HCT116 (cell line): ENCODE results near the gene ALPL. TPM values are rescaled to one million over a fixed set of nuclear protein-coding genes. Genes with fewer than 3 reads are reported as not detected.

Experiments used
- ATAC-seq: fragments of 200-7000 bp; cut with Tn5 transposase; 2 replicates; pipeline ENCODE4 v1.9.1; 2020; ENCODE audit warnings: mild to moderate bottlenecking, moderate library complexity
- BruUV-seq: library from RNA; stranded (reverse); fragments of 400-500 nt; replicated peaks from 2 replicates; lab custom pipeline; 2021; lab: Mats Ljungman, UMichigan
- CTCF ChIA-PET: fragments of 300-600 bp; sonication (Branson Sonifier 250); formaldehyde crosslinking; loops from one replicate; lab custom pipeline; 2021; ENCODE audit warnings: antibody characterized with exemption; lab: Charles Lee
- POLR2A ChIA-PET: fragments of 300-600, 350-600 bp; sonication (Branson Sonifier 250); formaldehyde crosslinking; loops from one replicate; lab custom pipeline; 2021; ENCODE audit warnings: antibody characterized with exemption; lab: Charles Lee
- RAD21 ChIA-PET, 2 experiments: fragments of 300-600 bp; sonication (Branson Sonifier 250); formaldehyde crosslinking; loops; one replicate each; lab custom pipeline; 2023; ENCODE audit warnings: low total read pairs in 2 of 2; ENCODE audit not compliant: uncharacterized antibody in 2 of 2, unreplicated experiment in 2 of 2, low non-redundant PET in 1 of 2; lab: Charles Lee
- DNase-seq: peaks from one replicate; pipeline ENCODE4 v3.0.0-alpha.2; 2010; ENCODE audit warnings: low read depth, low spot score
- H2AFZ ChIP-seq: fragments of 200-600 bp; shearing (Covaris generic), sonication (generic); 2 replicates; pipeline ENCODE4 v1.6.1; 2017; ENCODE audit warnings: low read depth, mixed run types, mixed read lengths, antibody characterized with exemption, low read length; ENCODE audit not compliant: poor library complexity, severe bottlenecking
- H3K27ac ChIP-seq: 2 replicates; pipeline ENCODE4 v1.5.1; 2012; ENCODE audit warnings: low read depth, low read length
- H3K27me3 ChIP-seq: fragments of 200-600 bp; sonication (generic); 2 replicates; pipeline ENCODE4 v1.6.1; 2016; ENCODE audit warnings: mixed run types, low read length, mixed read lengths; ENCODE audit not compliant: insufficient read depth
- H3K36me3 ChIP-seq, 2 experiments: fragments of 200-500 bp in 1 of 2; fragments of 200-600 bp in 1 of 2; sonication (Bioruptor generic) in 1 of 2; sonication (generic) in 1 of 2; 2 replicates each; pipeline versions ENCODE4 v1.5.1 to v1.6.1; 2014 to 2016; ENCODE audit warnings: low read length in 2 of 2, inconsistent platforms in 1 of 2, mixed read lengths in 1 of 2, mixed run types in 1 of 2; ENCODE audit not compliant: insufficient read depth in 2 of 2, control insufficient read depth in 1 of 2
- H3K4me1 ChIP-seq, 2 experiments: fragments of 200-600 bp in 1 of 2; sonication (generic) in 1 of 2; 2 replicates each; pipeline versions ENCODE4 v1.5.1 to v1.6.1; 2012 to 2017; ENCODE audit warnings: low read length in 2 of 2, inconsistent platforms in 1 of 2, mild to moderate bottlenecking in 1 of 2, mixed read lengths in 1 of 2, mixed run types in 1 of 2, moderate library complexity in 1 of 2; ENCODE audit not compliant: insufficient read depth in 2 of 2, control insufficient read depth in 1 of 2
- H3K4me2 ChIP-seq: fragments of 200-600 bp; sonication (generic); 2 replicates; pipeline ENCODE4 v1.6.1; 2017; ENCODE audit warnings: mixed run types, low read length, mixed read lengths
- H3K4me3 ChIP-seq, 2 experiments: fragments of 200-600 bp in 1 of 2; sonication (generic) in 1 of 2; replicated peaks in 1 of 2; 2 replicates each; pipeline ENCODE4 v1.5.1; 2011 to 2016; ENCODE audit warnings: low read length in 2 of 2, control low read depth in 1 of 2, low read depth in 1 of 2, mild to moderate bottlenecking in 1 of 2, mixed read lengths in 1 of 2, mixed run types in 1 of 2
- H3K79me2 ChIP-seq: fragments of 200-600 bp; sonication (generic); 2 replicates; pipeline ENCODE4 v1.6.1; 2017; ENCODE audit warnings: mild to moderate bottlenecking, mixed run types, low read length, moderate library complexity, mixed read lengths; ENCODE audit not compliant: insufficient read depth
- H3K9ac ChIP-seq: fragments of 200-600 bp; sonication (generic); 2 replicates; pipeline ENCODE4 v1.6.1; 2016; ENCODE audit warnings: low read length, mixed read lengths
- H3K9me2 ChIP-seq: fragments of 200-600 bp; sonication (generic), shearing (Covaris generic); 2 replicates; pipeline ENCODE4 v1.6.1; 2017; ENCODE audit warnings: mixed run types, mild to moderate bottlenecking, moderate library complexity; ENCODE audit not compliant: insufficient read depth
- H3K9me3 ChIP-seq, 2 experiments: fragments of 200-500 bp in 1 of 2; fragments of 200-600 bp in 1 of 2; sonication (Bioruptor generic) in 1 of 2; sonication (generic) in 1 of 2; 2 replicates each; pipeline ENCODE4 v1.6.1; 2014 to 2017; ENCODE audit warnings: low read length in 2 of 2, mixed read lengths in 2 of 2, inconsistent platforms in 1 of 2, low read depth in 1 of 2, mild to moderate bottlenecking in 1 of 2, mixed run types in 1 of 2, moderate library complexity in 1 of 2; ENCODE audit not compliant: control insufficient read depth in 1 of 2, insufficient read depth in 1 of 2
- H4K20me1 ChIP-seq: fragments of 200-600 bp; sonication (generic), shearing (Covaris generic); 2 replicates; pipeline ENCODE4 v1.6.1; 2017; ENCODE audit warnings: mixed run types, mild to moderate bottlenecking, moderate library complexity; ENCODE audit not compliant: insufficient read depth
- ATF3 ChIP-seq: IDR thresholded peaks from 2 replicates; pipeline ENCODE4 v1.6.1; 2012
- EZH2 ChIP-seq: fragments of 200-600 bp; sonication (generic); IDR thresholded peaks from 2 replicates; pipeline ENCODE4 v1.6.1; 2017; ENCODE audit warnings: antibody characterized with exemption, mixed run types
- REST ChIP-seq: IDR thresholded peaks from 2 replicates; pipeline ENCODE4 v1.6.1; 2012; ENCODE audit warnings: low read depth
- ZFX ChIP-seq: fragments of 450-650 bp; IDR thresholded peaks from 2 replicates; pipeline ENCODE4 v1.6.1; 2017
- intact Hi-C: fragments of 100-400 bp; cut with micrococcal nuclease; formaldehyde crosslinking; loops from 2 replicates; pipeline ENCODE4 v1.10.0; 2022
- total RNA-seq: library from RNA; stranded (reverse); gene quantifications from one replicate; pipeline ENCODE4 v1.2.1, GENCODE V29; 2021; ENCODE audit not compliant: unreplicated experiment

ALPL gene
- total RNA-seq, 1 experiment from 2014 or later = 0.61 TPM

- Histone ChIP-seq H3K36me3 (no peaks in the 10 kb centered on the region), H3K27ac (no peak overlapping the region), H3K4me2 (no peak overlapping the region), H4K20me1 (no peaks in the 10 kb centered on the region), H2AFZ (no peak overlapping the region), H3K4me1 (peaks cover 17 to 26% of the 10 kb centered on the region in 2 experiments), H3K9ac (no peak overlapping the region), H3K27me3 (no peaks in the 10 kb centered on the region), H3K4me3 (no peak overlapping the region), H3K9me3 (no peaks in the 10 kb centered on the region), H3K9me2 (no peaks in the 10 kb centered on the region), H3K79me2 (no peaks in the 10 kb centered on the region)
- no TSS peak for BruUV-seq
- no peak for ATAC-seq
- CTCF ChIA-PET = no interaction called here
- TF ChIP-seq EZH2 = no peak
- no peak for TF ChIP-seq ZFX
- TF ChIP-seq REST = no peak
- no peak for TF ChIP-seq ATF3
- RAD21 ChIA-PET = no interaction called here
- POLR2A ChIA-PET = no interaction called here
- DNase-seq = no peak
- intact Hi-C loops = no loop called here
Measured at GRCh38 chr1:21618059-21618458, 108.8 kb downstream of the ALPL start.
